Measurements from ENCODE around the gene SCAPER.
"Not testable (repeated sequence)": the region's sequence is repeated elsewhere in the genome, so short reads cannot be mapped to it uniquely, and the experiment has no call there.

The SCAPER gene

DNA sequence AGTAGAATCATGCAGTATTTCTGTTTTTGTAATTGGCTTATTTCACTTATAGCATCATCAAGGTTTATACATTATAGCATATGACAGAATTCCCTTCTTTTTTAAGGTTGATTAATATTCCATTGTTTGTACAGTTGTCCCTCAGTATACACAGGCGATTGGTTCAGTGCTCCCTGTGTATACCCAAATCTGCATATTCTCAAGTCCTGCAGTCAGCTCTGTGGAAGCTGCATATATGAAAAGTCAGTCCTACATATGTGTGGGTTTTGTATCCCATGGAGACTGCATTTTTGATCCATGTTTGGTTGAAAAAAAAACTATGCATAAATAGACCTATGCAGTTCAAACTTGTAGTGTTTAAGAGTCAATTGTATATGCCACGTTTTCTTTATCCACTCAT lies 440.9 kb downstream of the SCAPER start:
- DNase-seq, result no peak

DNA sequence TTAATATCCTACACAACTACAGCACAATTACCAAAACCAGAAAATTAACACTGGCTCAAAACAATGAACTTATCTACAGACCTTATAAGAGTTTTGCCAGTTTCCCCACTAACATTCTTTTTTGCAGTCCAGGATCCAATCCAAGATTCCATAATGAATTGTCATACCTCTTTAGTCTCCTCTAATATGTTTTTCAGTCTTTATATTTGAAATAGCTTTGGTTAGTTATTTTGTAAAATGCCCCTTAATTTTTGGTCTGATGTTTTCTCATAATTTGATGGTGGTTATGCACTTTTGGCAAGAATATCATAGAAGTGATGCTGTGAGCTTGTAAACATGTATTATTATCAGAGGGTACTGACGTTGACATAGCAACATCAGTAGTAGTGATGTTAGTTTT lies 444.3 kb downstream of the SCAPER start:
- no peak for DNase-seq

DNA sequence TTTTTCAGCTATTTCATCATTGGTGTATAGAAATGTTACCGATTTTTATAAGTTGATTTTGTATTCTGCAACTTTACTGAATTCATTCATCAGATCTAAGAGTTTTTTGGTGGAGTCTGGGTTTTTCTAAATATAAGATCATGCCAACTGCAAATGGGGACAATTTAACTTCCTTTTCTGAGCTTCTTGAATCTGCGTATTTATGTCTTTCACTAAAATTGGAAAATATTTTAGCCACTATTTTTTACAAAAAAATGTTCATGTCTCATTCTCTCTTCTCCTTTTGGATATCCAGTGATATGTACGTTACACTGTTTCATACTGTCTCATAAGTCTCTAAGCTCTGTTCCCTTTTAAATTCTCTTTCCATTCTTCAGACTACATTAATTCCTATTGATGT lies 444.8 kb downstream of the SCAPER start:
- DNase-seq, result no peak

DNA sequence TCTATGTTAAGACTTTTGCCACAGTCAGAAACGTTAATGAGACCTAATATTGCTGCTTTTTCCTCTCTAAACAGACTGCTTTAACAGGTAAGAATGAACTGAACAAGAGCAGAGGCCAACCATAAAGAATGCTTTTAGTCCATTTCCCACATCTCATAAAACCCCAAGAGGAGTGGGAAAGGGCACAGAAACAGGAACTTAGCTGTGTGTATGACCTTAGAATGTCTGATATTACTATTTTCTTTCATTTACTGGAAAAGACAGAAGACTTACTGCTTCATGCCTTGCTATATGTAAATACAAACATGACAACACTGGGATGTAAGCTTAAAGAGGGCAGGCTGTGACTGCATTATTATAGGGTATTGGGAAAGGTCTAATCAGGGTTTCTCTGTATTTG lies 453.6 kb downstream of the SCAPER start:
- no peak for DNase-seq

DNA sequence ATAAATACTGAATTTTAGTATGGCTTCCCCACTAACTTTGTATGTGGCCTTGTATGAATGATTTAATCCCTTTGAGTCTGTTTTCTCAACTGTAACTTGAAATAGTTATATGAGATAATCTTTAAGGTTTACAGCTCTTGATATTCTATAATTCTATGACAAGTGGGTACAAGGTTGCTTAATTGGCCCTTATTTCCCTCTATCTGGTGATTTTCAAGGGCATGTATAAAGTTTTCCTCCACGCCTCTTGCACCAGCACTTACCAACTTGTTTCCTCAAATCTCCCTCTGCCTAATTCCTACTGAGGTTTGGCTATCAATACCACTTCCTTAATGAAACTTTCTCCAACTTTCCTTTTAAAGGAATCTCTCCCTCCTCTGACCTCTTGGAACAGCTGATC lies 455.7 kb downstream of the SCAPER start:
- no peak for DNase-seq

DNA sequence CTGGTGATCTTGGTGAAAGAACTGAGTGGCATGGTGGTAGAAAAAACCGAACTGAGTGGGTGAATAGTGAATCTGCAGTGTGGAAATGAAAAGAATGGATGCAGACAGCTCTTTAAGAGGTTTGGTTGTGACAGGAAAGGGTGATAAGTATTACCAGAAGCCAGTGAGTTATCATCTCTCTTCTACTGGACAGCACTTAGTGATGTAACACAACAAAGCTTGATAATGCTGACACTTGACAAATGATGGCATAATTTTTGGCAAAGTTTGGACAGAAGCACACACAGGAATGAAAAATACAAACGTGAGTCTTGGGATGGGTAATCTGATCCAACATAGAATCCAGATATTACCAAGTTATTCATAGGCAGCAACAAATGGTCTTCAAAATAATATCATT lies 456.4 kb downstream of the SCAPER start:
- no peak for DNase-seq

DNA sequence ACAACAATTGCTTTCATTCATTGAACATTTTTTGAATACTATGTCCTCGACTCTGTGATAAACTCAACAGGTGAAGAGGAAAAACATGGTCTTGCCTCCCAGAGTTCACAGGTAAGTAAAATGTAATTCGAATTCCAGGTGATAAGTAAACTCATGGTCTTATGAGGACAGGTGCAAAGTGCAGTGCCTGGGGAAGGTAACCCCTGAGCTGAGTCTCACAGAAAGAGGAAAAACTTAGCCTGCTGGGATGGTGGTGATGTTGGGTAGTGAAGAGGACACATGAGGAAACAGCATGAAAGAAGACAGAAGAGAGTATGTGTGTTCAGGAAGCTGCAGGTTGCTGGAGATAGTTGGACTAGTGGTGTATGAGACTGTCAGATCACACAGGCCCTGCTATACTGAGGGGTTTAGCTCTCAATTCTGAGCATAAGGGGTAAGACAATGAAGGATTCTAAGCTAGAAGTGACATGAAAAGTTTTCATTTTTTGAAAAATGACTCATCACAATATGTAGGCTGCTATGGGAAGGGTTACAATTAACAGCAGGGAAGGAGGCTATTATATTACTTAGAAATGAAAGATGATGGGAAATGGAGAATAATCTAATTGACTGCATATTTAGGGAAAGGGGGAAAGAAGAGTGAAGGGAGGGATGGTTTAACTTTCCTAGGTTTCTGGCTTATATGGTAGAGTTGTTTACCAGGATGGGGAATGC lies 457.3 kb downstream of the SCAPER start:
- DNase-seq, result no peak

DNA sequence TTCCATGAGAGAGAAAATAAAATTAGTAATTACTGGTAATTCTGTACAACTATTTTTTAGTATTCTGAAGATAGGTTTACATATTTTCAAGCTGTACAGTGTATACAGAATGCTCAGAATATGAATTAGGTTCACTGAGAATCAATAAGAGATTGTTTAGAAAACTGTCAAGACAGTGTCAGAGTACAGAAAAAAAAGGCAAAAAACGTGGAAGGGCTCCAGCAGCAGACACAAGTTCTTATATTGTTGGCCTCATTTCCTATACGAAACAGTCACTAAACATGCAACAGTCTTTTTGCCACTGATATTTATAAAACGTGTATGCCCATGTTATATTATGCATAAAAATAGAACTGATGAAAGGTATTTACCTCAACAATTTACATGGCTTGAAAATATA lies 464.7 kb downstream of the SCAPER start:
- no peak for DNase-seq

DNA sequence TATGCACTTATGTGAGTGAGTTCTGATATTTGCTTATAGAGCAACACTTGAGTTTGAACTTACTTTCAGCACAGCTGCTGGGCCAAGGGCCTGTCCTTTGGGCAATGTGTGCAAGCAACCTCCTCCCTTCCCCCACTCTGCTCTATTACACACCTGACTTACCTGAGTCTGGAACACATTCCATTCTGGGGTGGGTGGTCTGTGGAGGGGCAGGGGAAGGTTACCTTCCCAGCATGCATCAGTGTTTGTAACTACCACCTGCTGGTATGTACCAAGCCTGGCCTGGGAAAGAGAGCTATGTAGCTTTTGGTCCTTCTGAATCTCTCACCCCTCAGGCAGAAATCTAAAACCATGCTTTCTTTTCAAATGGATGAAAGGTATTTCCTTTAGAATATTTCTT lies 465.6 kb downstream of the SCAPER start:
- DNase-seq, result no peak

DNA sequence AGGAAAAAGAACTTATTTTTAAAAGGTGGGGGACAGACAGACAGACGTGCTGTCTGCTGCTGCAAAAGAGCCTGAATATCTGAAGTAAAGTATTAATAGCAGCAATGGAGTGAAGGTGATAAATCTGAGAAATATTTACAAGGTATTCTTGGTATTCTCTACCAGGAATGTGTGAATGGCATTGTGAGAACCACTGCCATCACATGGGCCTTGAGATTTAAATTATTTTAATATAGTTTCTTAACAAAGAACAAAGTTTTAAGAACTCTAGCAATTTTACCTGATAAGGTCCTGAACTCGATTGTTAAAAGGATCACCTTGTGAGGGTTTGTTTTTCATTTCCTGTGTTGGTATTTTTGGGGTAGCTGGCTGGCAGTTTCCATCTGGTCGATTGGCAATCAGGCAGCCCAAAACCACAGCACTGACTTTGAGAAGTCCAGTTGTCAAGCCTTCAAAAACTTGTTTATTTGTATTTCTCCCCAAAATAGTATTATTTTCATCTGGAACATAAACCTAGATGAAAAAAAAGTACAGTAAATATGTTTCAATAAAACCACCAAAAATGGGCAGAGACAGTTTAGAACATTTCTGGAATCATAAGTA lies 471.2 kb downstream of the SCAPER start:
- no peak for DNase-seq

DNA sequence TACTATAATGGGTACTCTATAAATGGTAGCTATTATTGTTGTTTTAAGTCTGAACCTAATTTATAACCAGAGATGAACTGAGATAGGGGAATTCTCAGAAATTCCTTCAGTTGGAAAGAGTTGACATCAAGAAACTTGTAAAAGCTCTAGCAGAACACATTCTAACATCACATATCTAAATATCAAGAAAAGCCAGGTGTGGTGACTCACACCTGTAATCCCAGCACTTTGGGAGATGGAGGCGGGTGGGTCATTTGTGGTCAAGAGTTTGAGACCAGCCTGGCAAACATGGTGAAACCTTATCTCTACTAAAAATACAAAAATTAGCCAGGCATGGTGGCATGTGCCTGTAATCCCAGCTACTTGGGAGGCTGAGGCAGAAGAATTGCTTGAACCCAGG lies 472.1 kb downstream of the SCAPER start:
- not testable (repeated sequence) for DNase-seq

DNA sequence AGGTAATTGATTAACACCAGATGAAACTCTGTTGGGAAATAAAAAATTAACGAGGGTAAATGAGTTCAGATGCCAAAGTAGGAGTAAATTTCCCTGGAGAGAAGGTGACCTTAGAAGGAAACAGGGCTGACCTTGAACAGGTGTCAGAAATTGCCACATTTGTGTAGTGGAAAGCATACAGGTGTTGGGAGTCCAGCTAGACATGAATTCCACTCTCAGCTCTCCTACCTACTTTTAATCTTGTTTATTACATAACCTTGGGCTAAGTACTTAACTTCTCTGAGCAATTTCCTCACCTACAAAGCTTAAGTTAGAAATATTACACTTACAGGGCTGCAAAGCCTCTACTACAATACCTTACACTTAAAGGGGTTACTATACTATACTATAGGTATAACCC lies 472.5 kb downstream of the SCAPER start:
- DNase-seq, result no peak

DNA sequence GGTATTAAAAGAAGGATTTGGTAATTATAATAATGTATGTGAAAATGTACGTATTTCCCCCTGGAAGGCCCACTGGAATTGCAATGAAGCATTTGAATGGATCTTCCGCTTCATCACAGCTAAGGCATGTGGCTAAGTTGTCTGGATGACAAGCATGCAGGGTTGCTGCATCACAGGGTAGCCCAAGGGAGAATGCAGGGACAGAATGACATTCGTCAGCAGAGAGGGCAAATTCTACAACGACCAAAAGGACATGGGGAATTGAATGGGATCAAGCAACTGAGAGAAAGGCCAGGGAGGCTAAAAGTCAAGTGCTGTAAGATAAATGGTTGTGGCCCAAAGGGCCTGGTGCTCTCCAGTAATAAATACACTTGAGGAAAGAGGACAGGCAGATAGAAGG lies 473.2 kb downstream of the SCAPER start:
- peak; percentile 19 for DNase-seq

DNA sequence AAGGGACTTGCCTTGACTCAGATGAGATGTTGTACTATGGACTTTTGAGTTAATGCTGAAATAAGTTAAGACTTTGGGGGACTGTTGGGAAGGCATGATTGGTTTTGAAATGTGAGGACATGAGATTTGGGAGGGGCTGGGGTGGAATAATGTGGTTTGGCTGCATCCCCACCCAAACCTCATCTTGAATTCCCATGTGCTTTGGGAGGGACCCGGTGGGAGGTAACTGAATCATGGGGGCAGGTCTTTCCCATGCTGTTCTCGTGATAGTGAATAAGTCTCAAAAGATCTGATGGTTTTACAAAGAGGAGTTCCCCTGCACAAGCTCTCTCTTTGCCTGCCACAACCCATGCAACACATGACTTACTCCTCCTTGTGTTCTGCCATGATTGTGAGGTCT lies 474.4 kb downstream of the SCAPER start:
- not testable (repeated sequence) for DNase-seq

DNA sequence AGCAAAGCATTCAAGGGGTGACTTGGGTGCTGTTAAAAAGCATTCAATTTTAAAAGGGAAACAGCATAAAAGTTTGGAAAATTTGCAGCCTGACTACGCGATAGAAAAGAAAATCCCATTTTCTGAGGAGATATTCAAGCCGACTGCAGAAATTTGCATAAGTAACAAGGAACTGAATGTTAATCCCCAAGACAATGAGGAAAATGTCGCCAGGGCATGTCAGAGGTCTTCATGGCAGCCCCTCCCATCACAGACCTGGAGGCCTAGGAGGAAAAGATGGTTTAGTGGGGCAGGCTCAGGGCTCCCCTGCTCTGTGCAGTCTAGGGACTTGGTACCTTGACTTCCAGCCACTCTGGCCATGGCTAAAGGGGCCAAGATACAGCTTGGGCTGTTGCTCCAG lies 475.5 kb downstream of the SCAPER start:
- no peak for DNase-seq

DNA sequence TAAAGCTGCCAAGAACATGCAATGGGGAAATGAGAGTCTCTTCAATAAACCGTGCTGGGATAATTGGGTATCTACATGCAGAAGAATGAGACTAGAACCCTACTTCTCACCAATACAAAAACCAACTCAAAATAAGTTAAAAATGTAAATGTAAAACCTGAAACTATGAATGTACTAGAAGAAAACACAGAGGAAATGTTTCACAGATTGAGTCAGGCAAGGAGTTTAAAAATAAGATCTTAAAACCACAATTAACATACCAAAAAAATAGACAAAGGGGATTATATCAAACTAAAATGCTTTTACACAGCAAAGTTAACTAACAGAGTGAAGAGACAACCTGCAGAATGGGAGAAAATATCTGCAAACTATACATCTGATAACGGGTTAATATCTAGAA lies 478.2 kb downstream of the SCAPER start:
- no peak for DNase-seq

DNA sequence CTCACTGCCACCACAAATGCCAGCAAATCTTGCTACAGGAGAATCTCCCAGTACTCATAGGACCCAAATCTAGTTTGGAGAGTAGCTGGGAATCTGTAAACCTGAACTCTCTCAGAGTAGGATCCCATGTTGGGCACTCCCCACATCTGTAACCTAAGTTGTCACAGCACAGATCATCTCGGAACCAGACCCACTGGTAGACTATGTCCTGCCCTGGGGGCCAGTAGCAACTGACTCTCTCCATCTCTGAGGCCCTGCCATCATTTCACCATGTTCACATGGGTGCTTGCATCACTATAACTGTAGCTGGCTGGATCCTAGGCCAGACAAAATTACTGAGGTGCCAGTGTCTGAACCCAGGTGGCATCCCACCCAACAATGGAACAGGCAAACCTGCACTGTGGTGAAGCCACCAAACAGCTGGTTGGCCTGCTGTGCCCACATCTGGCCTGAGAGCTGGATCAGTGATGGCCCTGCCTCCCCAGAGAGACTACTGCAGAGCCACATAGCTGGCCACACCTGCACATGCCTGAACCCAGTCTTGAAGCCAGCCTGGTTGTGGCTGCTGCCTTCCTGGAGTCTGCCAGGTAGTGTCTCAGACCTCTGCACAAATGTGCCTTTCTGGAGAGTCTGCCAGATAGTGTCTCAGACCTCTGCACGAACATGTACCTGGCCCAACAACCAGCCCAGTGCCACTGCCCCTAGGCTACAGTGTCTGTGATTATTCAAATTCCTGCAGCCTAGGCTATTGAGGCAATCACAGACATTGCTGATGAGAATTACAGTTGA lies 486.6 kb downstream of the SCAPER start:
- no peak for DNase-seq

DNA sequence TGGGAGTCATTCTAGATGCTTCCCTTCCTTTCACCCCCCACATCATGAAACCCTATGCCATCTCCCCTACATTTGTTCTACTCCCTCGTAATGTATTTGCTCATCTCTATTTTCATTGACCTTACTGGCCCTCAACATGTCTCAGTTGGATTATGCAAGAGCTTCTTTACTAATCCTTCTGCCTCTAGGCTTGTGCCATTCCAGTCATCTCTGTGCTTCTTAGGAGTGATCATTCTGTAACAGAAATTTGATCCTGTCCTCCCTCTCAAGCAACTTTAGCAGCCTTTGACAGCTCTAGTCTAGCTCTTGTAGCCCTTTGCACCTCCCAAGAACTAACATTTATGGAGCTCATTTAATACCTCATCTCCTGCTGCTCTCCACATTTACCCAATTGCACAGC lies 503.9 kb downstream of the SCAPER start:
- DNase-seq, result no peak

DNA sequence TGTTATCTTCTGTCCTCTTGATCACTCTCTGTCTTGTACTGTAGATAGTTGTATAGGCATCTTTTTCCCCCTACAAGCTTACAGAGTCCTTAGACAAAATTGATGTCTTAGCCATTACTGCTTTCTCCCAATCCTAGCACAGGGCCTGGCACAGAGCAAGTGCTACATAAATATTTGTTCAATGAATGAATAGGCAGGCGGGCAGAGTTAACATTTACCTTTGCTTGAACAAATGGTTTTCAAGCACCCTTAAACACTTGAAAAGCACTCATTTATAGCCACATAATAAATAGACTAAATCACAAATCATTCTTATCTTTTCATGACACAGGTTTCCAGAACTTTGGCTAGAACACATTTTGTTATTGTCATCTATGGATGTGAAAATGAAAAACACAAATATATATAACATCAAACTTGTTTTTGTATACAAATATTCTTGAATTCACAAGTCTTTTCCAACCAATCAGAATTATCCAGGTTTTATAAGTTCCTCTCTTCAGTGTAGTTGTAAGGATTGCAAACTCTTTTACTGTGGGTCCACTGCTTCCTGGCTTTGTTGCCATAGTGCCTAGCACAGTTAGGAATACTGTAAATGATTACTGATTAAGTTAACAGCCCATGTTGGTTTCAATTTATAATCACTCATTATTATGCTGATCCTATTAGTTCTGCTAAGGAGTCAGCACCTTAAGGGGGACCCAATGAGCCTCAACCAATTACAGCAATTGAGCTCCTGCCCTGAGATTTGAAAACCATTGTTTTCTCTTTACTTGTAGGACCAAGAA lies 506.6 kb downstream of the SCAPER start:
- DNase-seq, result no peak

DNA sequence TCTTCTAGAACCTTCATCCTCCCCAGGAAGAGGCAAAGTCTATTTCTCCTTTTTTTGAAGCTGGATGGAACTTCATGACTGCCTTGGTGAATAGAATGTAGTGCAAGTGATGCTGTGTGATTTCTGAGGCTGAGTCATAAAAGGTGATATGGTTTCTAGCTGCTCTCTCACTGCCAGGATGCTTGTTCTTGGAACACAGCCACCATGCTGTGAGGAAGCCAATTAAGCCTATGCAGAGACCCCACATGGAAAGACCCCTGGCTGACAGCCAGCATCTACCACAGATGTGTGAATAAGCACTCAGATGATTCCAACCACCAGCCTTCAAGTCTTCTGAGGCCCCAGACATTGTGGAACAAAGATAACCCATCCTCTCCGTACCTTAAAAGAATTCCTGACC lies 511.5 kb downstream of the SCAPER start:
- DNase-seq, result peak; percentile 54

DNA sequence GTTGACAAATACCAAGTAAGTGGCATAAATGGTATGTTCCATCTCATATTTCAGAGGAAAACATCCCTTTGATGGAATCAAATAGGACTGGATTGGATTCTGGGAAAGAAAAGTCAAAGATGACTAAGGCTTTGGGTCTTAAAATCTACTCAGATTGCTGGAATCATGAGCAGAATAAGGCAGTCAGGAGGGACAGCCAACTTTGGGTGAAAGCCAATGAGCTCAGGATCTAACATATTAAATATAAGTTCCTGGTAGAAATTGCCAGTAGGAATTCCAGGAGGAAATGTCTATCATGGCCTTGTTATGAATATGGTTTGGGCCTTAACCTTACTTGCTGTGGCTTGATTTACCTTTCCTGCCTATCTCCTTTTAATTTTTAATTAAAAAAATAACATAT lies 513.3 kb downstream of the SCAPER start:
- DNase-seq, result no peak

DNA sequence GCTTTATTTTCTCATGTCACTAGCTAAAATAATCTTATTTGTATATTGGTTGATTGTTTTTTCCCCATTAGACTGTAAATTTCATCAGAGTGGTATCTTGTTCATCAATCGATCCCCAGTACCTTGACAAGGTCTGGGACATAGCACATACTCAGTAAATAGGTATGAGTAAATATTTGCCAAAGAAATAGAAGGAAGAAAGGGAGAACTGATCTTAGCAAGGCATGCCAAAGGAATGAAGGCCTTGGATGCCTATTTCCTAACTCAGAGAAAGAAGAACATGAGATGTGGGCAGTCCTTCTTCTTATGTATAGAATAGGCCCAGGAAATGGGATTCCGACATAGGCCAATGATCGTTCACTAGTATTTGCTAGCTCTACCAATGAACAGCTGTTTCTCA lies 513.8 kb downstream of the SCAPER start:
- DNase-seq, result no peak

DNA sequence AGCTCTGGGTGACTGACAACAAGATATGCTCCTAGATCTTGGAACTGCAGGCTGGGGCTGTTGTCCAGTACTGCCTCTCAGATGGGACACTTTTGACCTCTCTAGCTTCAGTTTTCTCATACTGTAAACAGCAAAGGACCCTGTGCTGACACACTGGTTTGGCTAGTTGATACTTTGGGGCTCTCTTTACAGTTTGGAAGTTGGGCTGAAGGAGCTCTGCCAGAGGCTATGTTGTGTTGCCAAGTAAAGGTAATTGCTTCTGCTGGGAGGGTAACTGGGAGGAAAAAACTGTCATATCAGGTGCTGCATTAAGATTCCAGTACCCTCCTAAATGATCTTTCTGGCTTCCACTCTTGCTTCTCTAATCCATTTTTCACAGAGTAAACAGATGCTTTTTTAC lies 514.6 kb downstream of the SCAPER start:
- no peak for DNase-seq

DNA sequence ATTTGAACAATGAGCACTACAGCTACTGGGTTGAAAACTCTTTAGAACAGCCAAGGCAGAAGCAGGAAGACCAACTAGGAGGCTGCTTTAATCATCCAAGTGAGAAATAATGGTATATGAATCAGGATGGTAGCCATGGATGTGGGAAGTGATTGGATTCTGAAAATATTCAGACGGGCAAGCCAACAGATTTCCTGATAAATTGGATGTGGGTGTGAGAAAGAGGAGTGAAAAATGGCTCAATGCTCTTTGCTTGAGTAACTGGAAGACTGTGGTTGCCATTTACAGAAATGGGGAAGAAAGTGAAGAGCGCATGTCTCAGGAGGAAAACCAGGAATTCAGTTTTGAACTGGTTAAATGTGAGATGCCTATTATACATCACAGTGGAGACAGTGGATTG lies 518.2 kb downstream of the SCAPER start:
- no peak for DNase-seq
